GM12878 (cell line): ENCODE results near the gene SKP2. TPM values are rescaled to one million over a fixed set of nuclear protein-coding genes. Genes with fewer than 3 reads are reported as not detected.

Experiments used
- CEBPZ ChIP-seq: fragments of 150-350 bp; IDR thresholded peaks from 2 replicates; pipeline ENCODE4 v1.6.1; 2016; ENCODE audit warnings: low read depth, low read length
- GATAD2B ChIP-seq: fragments of 450-650 bp; conservative IDR thresholded peaks from 2 replicates; pipeline ENCODE4 v1.6.1; 2017; ENCODE audit warnings: low read depth, mild to moderate bottlenecking, moderate library complexity
- POLR2AphosphoS5 ChIP-seq: IDR thresholded peaks from 2 replicates; pipeline ENCODE4 v1.6.1; 2011; ENCODE audit warnings: mild to moderate bottlenecking, low read length, inconsistent platforms
- RCOR1 ChIP-seq: conservative IDR thresholded peaks from 2 replicates; pipeline ENCODE4 v1.6.1; 2012; ENCODE audit warnings: low read depth, low read length, improper control_type of control experiment
- RUNX3 ChIP-seq: IDR thresholded peaks from 2 replicates; pipeline ENCODE4 v1.6.1; 2012; ENCODE audit warnings: low read length, inconsistent platforms
- SIX5 ChIP-seq: IDR thresholded peaks from 2 replicates; pipeline ENCODE4 v1.6.1; 2011; ENCODE audit warnings: mild to moderate bottlenecking, low read depth, low read length, moderate library complexity; ENCODE audit not compliant: severe bottlenecking
- ZZZ3 ChIP-seq: IDR thresholded peaks from 2 replicates; pipeline ENCODE4 v1.6.1; 2011; ENCODE audit warnings: low read depth; ENCODE audit not compliant: control insufficient read depth, insufficient read length
- polyA plus RNA-seq, 11 experiments: library from polyadenylated mRNA; depleted of rRNA in 4 of 11; unstranded in 6 of 11; stranded (reverse) in 5 of 11; fragments of >200 nt; fragmentation: Nextera tagmentation in 4 of 11; fragmentation: Illumina TruSeq in 1 of 11; extraction: Ambion mirVana in 4 of 11; extraction: Trizol in 1 of 11; gene quantifications; 1 replicate in 1 of 11; 2 replicates in 10 of 11; pipeline versions ENCODE4 v1.2.1 to v1.2.3, GENCODE V29; 2011 to 2016; ENCODE audit warnings: inconsistent platforms in 2 of 11, missing spikeins in 2 of 11, low read depth in 1 of 11
- total RNA-seq, 4 experiments: library from RNA; depleted of rRNA in 3 of 4; stranded (reverse); fragments of >200 nt in 3 of 4; fragmentation: Illumina TruSeq in 1 of 4; extraction: Trizol in 1 of 4; gene quantifications; 2 replicates each; pipeline versions ENCODE4 v1.2.1 to v1.2.3, GENCODE V29; 2013 to 2021
- TF ChIP-seq, protein P1 (sequence below): IDR thresholded peaks from 2 replicates; pipeline ENCODE4 v1.6.1; 2012; ENCODE audit warnings: low read depth, low read length, improper control_type of control experiment

Gene SKP2
- total and polyA plus RNA-seq, 10 of the 15 experiments (the other 5 are each of a cell fraction or from before 2014, with no cell fraction given), result 13.9 to 50.8 (median 36.9) TPM

- TF ChIP-seq CEBPZ (no peak), SIX5 (no peak), RUNX3 (no peak), RCOR1 (no peak), GATAD2B (no peak), ZZZ3 (no peak), POLR2AphosphoS5 (no peak)
- TF ChIP-seq, protein P1, sequence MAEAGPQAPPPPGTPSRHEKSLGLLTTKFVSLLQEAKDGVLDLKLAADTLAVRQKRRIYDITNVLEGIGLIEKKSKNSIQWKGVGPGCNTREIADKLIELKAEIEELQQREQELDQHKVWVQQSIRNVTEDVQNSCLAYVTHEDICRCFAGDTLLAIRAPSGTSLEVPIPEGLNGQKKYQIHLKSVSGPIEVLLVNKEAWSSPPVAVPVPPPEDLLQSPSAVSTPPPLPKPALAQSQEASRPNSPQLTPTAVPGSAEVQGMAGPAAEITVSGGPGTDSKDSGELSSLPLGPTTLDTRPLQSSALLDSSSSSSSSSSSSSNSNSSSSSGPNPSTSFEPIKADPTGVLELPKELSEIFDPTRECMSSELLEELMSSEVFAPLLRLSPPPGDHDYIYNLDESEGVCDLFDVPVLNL, result no peak
These were observed 11.0 kb downstream of the SKP2 start (continued) for GRCh38 chr5:36162810-36163486.
